GM18502 (cell line): Measurements from ENCODE around the gene HIVEP1.

Source experiments
- ATAC-seq: cut with Tn5 transposase; IDR thresholded peaks from one replicate; pipeline ENCODE4 v1.9.1; 2021; ENCODE audit warnings: mild to moderate bottlenecking; ENCODE audit not compliant: unreplicated experiment, poor library complexity

Gene HIVEP1

DNA sequence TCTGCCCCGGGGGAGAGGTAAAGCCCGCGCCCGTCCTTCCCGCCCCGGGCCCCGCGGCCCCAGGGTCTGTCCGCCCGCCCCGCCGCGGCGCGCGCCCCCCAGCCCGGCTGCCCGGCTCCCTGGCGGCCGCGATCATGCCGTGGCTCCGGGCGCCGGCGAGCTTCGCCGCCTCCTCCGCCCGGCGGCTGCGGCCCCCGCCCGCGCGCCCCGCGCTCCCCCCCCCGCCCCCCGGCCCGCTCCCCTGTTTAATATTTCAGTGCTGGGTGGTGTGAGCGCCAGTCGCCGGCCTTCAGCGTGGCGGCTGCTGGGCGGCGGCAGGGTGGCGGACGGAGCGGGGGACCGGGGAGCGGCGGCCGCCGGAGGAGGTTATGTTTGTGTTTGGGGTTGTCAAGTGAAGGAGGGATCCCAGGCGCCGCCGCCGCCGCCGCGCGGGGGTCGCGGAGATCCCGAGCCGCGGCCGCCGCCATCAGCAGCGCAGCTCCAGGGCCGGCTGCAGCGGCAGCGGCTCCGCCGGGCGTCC lies at the start of gene HIVEP1:
TSS of gene HIVEP1 (plus strand) at position 275 of the 520 bp plus-strand sequence. CDS start 3,317 bp downstream, outside the sequence.
- ATAC-seq: no peak

GRCh38 chr6:11963756-11964500 lies 48.2 kb upstream of the HIVEP1 start:
- ATAC-seq: no peak

DNA sequence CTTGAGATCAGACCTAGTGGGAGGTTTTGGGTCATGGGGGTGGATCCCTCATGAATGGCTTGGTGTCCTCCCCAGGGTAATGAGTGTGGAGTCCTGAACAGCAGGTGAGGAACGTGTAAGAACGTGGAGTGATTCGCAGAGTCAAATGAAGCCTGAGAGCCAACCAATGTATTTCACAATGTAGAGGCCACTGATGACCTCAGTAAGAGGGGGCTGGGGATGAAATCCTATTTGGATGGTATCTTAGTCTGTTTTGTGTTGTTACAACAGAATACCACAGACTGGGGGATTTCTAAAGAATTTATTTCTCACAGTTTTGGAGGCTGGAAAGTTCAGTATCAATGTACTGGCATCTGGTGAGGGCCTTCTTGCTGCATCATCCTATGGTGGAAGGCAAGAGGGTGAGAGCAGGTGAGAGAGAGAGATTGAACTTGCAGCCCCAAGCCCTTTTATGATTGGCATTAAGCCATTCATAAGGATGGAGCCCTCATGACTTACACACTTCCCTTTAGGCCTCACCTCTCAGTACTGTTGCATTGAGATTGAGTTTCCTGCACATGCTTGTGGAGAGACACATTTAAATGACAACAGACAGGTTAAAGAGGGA lies 47.3 kb upstream of the HIVEP1 start:
- no peak for ATAC-seq

GRCh38 chr6:11965499-11965898 lies 46.6 kb upstream of the HIVEP1 start:
- ATAC-seq: no peak

- peak; percentile 78 for ATAC-seq
Observed at GRCh38 chr6:11968241-11968806, 43.8 kb upstream of the HIVEP1 start.

GRCh38 chr6:11969092-11969491 lies 43.0 kb upstream of the HIVEP1 start:
- ATAC-seq: no peak

DNA sequence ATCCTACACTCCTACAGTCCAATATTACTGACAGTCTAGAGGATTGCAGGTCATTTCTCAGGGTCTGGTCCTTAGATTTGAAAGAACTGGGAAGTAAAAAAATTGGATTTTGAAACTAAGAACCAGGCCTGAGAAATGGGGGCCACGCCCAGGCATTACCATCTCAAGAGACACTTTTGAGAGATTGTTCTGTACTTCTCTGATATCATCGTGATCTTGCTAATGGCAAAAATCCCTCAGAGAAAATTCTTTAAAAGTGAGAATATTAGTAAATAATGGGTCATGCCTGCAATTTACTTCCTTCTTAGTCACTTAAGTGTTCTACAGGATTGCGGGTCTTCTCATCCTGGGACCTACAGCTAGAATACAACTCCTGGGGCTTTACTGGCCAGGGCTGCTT lies 42.0 kb upstream of the HIVEP1 start:
- no peak for ATAC-seq

DNA sequence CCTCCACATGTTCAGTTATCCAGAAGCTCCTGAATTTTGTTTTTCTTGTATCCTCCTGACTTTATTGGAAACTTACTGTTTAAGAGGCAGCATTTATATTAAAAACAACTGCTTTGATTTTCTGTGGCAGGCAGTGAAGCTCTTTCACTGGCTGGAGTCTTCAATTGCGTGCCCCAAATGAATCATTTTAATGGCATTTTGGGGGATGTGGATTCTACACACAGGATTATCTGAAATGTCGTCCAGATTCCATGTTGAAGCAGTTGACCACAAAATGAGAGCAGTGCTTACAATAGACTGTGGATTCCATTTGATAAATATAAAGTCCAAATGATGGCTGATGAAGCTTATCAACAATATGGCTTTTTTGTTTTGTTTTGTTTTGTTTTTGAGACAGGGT lies 41.0 kb upstream of the HIVEP1 start:
- no peak for ATAC-seq

DNA sequence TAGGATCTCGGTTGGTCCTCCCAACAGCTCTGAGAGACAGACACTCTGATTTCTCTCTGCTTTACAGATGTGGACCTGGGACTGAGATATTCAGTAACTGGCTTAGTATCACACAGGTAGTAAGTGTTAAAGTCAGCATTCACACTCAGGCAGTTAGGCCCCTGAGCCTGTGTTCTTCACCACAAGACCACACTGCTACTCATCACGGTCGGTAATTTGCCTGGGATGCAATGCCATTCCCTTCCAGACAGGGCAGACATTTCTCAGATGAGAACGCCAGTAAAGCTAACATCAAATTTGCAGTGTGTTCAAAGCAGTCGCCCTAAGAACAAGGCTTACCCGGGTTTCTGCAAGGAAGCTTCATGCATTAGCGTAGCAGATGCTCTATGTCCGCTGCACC lies 39.8 kb upstream of the HIVEP1 start:
- ATAC-seq: no peak

DNA sequence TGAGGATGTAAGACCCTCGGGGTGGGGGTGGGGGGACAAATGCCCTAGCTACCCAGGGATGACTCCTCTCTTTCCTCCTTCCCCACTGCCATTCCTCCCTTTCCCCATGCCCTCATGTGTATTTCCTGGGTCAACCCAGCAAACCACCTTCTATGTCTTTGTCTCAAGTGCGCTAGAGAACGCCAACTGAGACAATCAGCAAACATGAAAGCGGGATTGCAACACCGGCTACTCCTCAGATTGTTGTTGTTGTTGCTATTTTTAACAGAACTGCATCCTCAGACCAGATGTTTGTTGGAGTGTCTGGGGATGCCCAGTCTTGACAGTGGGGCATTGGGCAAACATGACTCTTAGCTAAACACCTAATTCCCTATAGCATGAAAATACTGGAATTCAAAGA lies 39.3 kb upstream of the HIVEP1 start:
- ATAC-seq: no peak

- ATAC-seq: no peak
Observed at GRCh38 chr6:11973238-11973637, 38.9 kb upstream of the HIVEP1 start.

- no peak for ATAC-seq
Observed at GRCh38 chr6:11974089-11974488, 38.0 kb upstream of the HIVEP1 start.

- ATAC-seq: peak; percentile 95
Observed at GRCh38 chr6:11975353-11975977, 36.6 kb upstream of the HIVEP1 start.

DNA sequence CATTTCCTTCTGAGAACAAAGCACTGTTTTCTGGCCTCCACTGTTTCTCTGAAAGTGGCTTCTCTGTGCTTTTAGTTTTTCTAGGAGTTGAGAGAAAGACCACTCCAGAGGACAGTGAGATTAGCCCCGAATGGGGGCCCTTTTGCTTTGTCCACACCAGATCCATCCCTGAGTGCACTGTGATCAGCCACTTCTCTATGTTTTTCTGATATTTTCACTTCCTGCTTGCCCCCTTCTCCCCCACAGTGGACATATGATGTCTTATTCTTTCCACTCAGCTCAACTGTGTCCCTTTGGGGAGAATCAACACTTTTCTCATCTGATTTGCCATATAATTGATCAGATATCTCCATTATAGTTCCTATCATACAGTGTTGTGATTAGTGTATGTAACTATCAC lies 35.6 kb upstream of the HIVEP1 start:
- no peak for ATAC-seq

- no peak for ATAC-seq
Observed at GRCh38 chr6:11977193-11977592, 34.9 kb upstream of the HIVEP1 start.

GRCh38 chr6:11977738-11978137 lies 34.4 kb upstream of the HIVEP1 start:
- no peak for ATAC-seq

GRCh38 chr6:11978169-11978987 lies 33.7 kb upstream of the HIVEP1 start:
- peak; percentile 53 for ATAC-seq

DNA sequence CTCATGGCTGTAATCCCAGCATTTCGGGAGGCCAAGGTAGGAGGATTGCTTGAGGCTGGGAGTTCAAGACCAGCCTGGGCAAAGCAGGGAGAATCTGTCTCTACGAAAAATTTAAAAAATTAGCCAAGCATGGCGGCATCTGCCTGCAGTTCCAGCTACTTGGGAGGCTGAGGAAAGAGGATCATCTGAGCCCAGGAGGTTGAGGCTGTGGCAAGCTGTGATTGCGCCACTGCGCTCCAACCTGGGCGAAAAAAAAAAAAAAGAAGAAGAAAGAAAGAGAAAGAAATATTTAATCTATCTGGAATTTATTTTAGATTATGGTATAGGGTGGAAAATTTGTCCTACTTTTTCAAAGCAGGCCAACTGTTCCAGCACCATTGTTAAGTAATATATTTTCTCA lies 32.2 kb upstream of the HIVEP1 start:
- no peak for ATAC-seq

DNA sequence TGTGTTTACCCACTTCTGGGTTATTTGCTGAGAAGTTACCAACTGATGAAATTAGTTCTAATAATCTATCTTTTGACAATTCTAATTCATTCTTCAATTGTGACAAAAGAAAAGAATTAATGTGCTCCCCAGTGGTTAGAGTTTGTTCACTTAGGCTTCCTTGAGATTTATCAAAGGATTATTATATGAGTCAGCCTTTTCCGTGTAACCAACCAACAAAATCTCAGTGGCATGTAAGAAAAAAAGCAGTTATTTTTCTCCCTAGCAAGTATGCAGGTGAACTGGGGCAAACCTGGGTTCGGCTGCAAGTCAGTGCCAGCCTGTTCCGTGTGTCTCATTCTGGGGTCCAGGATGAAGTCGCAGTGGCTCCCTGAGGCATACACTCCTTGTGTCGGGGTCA lies 28.8 kb upstream of the HIVEP1 start:
- ATAC-seq: no peak

DNA sequence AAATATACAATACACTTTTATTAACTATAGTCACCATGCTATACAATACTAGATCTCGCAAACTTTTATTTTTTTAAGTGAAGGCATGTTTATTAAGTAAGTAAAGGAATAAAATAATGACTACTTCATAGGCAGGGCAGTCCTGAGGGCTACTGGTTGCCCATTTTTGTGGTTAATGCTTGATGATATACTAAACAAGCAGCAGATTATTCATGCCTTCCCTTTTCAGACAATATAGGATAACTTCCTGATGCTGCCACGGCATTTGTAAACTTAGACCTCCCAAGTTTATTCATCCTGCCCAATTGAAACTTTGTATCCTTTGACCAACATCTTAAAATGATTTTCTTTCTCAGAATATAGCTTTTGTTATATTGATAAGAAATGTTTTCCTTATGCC lies 24.7 kb upstream of the HIVEP1 start:
- ATAC-seq: no peak
